ENCODE data around the gene TAS1R1.
"Not testable (repeated sequence)": the region's sequence is repeated elsewhere in the genome, so short reads cannot be mapped to it uniquely, and the experiment has no call there.

TAS1R1 gene

GRCh38 chr1:6521536-6521935 lies 33.6 kb upstream of the TAS1R1 start:
- no peak for DNase-seq (ENCODE audit: low read depth)

DNA sequence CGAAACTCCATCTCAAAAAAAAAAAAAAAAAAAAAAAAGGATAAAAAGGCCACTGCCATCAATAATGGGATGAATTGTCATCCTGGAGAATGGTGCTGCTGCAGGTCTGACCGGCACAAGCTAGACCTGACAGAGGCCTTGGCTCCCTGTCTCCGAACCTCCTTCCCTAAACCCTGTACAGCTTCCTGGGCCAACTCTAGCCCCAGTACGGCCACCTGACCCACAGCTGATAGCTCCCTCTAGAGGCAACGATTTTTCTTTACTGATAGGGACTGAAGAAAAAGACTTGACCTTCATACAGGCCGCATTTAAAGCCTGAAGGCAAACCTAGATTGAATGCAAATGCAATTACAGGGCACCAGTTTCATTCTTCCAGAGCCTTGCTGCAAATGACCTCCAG lies 31.5 kb upstream of the TAS1R1 start:
- no peak for DNase-seq (ENCODE audit: low read depth)

DNA sequence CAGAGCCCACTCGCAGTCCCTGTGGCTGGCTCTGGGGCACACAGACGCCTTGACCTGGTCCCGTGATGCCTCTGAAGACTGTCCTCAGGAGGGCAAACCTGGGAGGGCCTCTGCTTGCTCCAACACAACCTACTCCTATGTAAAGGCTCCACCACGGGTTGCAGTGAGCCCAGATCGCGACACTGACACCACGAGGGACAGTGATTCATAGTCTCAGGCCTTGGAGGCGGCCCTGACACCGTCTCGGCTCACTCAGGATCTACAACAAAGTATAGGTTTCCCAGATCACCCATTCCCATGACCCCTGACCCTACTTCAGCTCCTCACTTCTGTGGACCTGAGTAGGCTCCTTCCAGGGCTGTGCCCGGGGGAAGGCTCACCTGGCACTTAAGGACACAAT lies 28.8 kb upstream of the TAS1R1 start:
- DNase-seq (ENCODE audit: low read depth), result no peak

GRCh38 chr1:6528492-6528891 lies 26.6 kb upstream of the TAS1R1 start:
- DNase-seq (ENCODE audit: low read depth), result no peak

- DNase-seq (ENCODE audit: low read depth), result no peak
Observed at GRCh38 chr1:6530504-6531160, 24.5 kb upstream of the TAS1R1 start.

GRCh38 chr1:6531996-6532395 lies 23.1 kb upstream of the TAS1R1 start:
- no peak for DNase-seq (ENCODE audit: low read depth)

GRCh38 chr1:6534248-6534822 lies 20.8 kb upstream of the TAS1R1 start:
- DNase-seq (ENCODE audit: low read depth), result no peak

GRCh38 chr1:6535214-6535613 lies 19.9 kb upstream of the TAS1R1 start:
- DNase-seq (ENCODE audit: low read depth), result no peak

DNA sequence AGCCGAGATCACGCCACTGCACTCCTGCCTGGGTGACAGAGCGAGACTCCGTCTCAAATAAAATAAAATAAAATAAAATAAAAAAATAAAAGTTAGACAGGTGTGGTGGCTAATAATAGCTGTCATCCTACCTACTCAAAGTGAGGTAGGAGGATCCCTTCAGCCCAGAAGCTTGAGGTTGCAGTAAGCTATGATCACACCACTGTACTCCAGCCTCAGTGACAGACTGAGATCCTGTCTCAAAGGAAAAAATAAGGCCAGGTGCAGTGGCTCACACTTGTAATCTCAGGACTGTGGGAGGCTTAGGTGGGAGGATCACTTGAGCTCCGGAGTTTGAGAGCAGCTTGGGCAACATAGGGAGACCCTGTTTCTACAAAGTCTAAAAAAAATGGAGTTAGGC lies 18.8 kb upstream of the TAS1R1 start:
- DNase-seq (ENCODE audit: low read depth), result no peak

- no peak for DNase-seq (ENCODE audit: low read depth)
Observed at GRCh38 chr1:6538956-6539355, 16.2 kb upstream of the TAS1R1 start.

- DNase-seq (ENCODE audit: low read depth), result peak; percentile 2
Observed at GRCh38 chr1:6544831-6545230, 10.3 kb upstream of the TAS1R1 start.

GRCh38 chr1:6545276-6546112 lies 9.6 kb upstream of the TAS1R1 start:
- DNase-seq (ENCODE audit: low read depth), result no peak

DNA sequence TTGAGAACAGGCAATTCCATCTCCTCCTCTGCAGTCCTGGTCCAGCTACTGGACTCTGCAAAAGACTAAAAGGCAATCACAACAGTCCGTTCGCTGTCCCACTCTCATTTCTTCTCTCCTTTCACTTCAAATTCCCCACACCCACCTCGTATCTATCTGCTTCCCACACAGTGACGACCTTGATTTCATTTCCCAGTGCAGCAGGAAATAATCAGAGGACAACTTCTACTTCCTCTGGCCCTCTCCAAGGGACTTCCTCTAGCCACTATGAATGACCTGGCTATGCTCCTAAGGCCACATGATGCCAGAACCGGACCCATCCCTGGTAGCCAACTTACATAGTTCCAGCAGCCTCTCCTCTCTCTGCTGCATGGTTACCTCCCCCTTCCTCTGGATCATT lies 8.8 kb upstream of the TAS1R1 start:
- DNase-seq (ENCODE audit: low read depth), result no peak

- DNase-seq (ENCODE audit: low read depth), result no peak
Observed at GRCh38 chr1:6547301-6547700, 7.8 kb upstream of the TAS1R1 start.

DNA sequence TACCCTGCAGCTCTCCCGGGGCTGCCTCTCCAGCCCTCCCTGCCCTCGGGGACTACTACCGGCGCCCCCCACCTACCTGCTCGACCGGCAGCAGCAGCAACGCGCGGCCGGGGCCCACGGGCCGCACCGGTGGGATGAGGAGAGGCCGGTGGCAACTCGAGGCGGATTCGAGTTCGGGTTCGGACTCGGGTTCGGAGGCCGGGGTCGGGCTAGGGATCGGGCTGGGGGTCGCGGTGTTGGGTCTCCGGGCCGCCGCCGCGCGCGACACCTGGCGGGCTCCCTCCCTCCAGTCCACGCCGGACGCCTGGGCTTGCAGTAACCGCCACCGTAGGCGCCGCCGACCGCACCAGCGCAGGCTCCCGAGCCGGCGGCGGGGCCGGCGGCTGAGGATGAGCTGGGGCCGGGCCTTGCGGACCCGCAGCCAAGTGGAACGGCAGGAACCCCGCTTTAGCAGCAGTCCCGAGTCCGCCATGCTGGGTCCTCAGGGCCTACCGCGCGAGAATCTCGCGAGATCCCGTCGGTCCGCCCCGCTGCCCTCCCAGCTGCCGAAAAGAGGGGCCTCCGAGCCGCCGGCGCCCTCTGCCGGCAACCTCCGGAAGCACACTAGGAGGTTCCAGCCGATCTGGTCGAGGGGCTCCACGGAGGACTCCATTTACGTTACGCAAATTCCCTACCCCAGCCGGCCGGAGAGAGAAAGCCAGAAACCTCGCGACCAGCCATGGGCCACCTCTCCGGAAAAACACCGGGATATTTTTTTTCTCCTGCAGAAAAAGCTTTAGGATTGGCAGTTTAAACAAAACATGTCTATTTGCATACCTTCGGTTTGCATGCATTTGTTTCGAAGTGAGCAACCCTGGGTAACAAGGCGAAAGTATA lies 838 bp upstream of the TAS1R1 start, which contains the start of gene NOL9:
TSS of gene NOL9 (minus strand) at position 483 of the 876 bp plus-strand sequence. CDS start at position 472, 11 bp downstream.
- peak; percentile 91 for DNase-seq (ENCODE audit: low read depth)

- no peak for DNase-seq (ENCODE audit: low read depth)
Observed at GRCh38 chr1:6557597-6557996, 2.5 kb downstream of the TAS1R1 start.

GRCh38 chr1:6559161-6559560 lies 4.1 kb downstream of the TAS1R1 start:
- DNase-seq (ENCODE audit: low read depth), result not testable (repeated sequence)

- no peak for DNase-seq (ENCODE audit: low read depth)
Observed at GRCh38 chr1:6560267-6560666, 5.2 kb downstream of the TAS1R1 start.

GRCh38 chr1:6569033-6569432 lies 13.9 kb downstream of the TAS1R1 start:
- DNase-seq (ENCODE audit: low read depth), result no peak

DNA sequence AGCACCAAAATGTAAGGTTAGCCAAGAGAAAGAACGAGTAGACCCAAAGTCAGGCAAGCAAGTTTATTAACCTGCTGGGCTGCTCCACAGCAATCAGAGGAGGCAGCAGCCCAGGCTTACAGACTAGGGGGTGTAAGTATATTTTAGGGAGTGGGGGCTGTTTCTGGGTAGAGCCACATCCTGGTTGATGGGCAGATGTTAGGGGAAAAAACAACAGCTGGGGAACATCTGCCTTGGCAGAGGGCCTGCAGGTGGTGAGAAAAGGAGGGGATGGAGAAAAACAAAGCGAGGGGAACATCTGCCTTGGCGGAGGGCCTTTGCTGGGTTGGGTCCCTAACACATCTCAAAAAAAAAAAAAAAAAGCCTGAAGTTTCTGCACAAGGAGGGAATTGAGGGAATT lies 15.0 kb downstream of the TAS1R1 start:
- no peak for DNase-seq (ENCODE audit: low read depth)

GRCh38 chr1:6570987-6571386 lies 15.9 kb downstream of the TAS1R1 start:
- no peak for DNase-seq (ENCODE audit: low read depth)
